Measurements from ENCODE around the gene ADAMTS17.

DNA sequence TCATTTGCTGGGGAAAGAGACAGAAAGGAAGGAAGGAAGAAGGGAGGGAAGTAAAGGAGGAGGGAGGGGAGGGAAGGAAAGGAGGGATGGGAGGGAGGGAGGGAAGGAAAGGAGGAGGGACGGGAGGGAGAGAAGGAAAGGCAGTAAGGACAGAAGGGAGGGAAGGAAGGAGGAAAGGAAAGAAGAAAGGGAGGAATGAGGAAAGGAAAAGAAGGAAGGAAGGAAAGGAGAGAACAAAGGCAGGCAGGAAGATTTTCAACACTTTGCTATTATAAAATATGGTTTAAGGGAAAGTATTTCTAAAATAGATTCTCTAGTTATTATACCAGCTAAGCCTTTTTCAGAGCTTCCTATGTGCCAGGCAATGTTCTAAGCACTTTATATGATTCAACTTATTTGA is 330.5 kb downstream of the ADAMTS17 start:
- TF ChIP-seq POLR2AphosphoS5 (IDR thresholded peaks at IDR 0.05) = no peak
- TF ChIP-seq POLR2A (IDR thresholded peaks at IDR 0.05) = no peak
- TF ChIP-seq, protein P1, sequence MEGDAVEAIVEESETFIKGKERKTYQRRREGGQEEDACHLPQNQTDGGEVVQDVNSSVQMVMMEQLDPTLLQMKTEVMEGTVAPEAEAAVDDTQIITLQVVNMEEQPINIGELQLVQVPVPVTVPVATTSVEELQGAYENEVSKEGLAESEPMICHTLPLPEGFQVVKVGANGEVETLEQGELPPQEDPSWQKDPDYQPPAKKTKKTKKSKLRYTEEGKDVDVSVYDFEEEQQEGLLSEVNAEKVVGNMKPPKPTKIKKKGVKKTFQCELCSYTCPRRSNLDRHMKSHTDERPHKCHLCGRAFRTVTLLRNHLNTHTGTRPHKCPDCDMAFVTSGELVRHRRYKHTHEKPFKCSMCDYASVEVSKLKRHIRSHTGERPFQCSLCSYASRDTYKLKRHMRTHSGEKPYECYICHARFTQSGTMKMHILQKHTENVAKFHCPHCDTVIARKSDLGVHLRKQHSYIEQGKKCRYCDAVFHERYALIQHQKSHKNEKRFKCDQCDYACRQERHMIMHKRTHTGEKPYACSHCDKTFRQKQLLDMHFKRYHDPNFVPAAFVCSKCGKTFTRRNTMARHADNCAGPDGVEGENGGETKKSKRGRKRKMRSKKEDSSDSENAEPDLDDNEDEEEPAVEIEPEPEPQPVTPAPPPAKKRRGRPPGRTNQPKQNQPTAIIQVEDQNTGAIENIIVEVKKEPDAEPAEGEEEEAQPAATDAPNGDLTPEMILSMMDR (IDR thresholded peaks at IDR 0.05) = no peak
- no peak for TF ChIP-seq EP300 (IDR thresholded peaks at IDR 0.05)
